GM18907 (cell line): ENCODE results near the gene SUMF2.
A peak's percentile ranks its signal among the peaks of the same experiment; 100 is the strongest.
"Not testable (repeated sequence)": the region's sequence is repeated elsewhere in the genome, so short reads cannot be mapped to it uniquely, and the experiment has no call there.

Experiments used
- ATAC-seq: cut with Tn5 transposase; IDR thresholded peaks from one replicate; pipeline ENCODE4 v1.9.1; 2021; ENCODE audit warnings: mild to moderate bottlenecking, moderate library complexity; ENCODE audit not compliant: unreplicated experiment

Gene SUMF2

DNA sequence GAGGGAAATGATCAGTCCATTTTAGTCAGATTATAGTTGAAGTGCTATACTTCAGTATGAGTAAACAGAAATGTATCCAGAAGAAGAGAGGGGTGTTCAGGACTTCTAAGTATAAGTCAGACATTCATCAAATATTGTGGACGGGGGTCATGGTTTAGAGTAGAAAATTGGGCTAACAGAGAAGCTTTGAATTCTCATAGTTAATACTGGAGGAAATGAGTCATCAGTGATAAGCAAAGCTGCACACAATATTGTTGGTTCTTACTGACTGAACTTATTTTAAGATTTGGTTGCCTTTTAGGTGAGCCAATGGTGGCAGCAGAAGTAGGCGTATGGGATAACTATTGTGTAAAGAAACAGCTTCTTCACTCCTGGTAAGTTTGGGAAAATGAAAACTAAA, 1.7 kb upstream of the SUMF2 start:
- ATAC-seq = no peak

DNA sequence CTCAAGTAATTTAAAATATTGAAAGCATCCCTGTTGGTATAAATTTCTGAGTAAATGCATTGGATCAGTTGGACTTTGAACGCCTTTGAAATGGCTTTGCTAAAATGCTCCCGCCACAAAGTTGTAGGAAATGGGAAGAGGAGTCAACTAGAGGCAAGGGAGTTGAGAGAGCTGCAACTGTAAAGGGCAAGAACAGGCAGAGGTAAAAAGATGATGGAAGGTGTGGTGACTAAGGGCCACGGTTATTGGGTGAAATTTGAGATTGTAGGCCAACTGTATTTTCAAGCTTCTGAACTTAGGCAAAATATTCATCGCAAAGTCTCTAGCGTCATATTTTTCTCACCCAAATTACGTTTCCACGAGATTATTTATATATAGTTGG, 595 bp upstream of the SUMF2 start:
- no peak for ATAC-seq

DNA sequence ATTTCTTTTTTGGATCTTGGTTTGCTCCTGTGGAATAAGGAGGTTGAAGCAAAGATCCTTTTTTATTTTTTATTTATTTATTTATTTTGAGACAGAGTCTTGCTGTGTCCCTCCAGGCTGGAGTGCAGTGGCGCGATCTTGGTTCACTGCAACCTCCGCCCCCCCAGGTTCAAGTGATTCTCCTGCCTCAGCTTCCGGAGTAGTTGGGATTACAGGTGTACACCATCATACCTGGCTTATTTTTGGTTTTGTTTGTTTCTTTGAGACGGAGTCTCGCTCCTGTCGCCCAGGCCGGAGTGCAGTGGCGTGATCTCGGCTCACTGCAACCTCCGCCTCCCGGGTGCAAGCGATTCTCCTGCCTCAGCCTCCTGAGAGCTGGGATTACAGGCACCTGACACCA, 2.3 kb downstream of the SUMF2 start:
- not testable (repeated sequence) for ATAC-seq

DNA sequence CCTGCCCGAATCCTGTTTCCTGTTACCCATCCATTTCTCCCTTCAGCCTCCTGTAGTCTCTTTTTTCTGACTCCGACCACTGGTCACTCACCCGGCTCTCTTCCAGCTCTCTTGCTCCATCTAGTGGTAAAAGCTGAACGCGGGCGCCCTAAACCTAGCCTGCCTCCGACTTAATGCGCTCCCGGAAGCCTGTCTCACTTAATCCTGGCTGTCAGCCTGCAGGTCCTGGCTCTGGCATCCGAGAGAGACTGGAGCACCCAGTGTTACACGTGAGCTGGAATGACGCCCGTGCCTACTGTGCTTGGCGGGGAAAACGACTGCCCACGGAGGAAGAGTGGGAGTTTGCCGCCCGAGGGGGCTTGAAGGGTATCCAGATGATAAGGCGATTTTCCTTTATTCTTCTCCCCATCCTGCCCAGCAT, 10.3 kb downstream of the SUMF2 start:
- ATAC-seq = peak; percentile 90

DNA sequence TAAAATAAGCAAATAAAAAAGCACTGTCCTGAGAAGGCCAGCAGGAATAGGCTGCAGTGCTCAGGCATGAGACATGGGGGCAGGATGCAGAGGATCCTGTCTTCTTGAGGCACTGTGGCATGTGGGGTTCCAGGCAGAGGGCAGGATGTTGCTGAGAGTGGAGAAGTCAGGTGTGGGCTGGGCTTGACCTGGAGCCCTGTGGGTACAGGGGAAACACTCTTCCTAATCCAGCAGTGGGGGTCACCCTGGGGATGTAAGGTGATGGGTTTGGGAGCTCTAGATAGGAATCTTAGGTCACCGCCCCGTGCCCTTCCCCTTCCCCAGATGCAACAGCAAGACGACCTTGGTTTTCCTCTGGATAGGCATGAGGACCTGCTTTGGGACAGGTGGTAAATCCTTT, 13.6 kb downstream of the SUMF2 start:
- ATAC-seq = no peak

DNA sequence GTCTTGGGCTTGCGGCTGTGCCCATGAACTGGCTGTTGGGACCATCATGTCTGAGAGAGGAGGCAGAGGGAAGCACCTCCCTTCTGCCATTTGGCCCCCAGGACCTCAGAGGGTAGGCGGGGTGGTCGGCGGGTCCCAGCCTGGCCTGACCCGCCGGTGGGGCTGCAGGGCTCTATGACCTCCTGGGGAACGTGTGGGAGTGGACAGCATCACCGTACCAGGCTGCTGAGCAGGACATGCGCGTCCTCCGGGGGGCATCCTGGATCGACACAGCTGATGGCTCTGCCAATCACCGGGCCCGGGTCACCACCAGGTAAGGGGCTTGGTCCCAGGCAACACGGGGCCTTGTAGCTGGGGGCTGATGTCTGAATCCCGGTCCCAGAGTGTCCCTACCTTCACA, 14.1 kb downstream of the SUMF2 start:
- ATAC-seq = no peak

DNA sequence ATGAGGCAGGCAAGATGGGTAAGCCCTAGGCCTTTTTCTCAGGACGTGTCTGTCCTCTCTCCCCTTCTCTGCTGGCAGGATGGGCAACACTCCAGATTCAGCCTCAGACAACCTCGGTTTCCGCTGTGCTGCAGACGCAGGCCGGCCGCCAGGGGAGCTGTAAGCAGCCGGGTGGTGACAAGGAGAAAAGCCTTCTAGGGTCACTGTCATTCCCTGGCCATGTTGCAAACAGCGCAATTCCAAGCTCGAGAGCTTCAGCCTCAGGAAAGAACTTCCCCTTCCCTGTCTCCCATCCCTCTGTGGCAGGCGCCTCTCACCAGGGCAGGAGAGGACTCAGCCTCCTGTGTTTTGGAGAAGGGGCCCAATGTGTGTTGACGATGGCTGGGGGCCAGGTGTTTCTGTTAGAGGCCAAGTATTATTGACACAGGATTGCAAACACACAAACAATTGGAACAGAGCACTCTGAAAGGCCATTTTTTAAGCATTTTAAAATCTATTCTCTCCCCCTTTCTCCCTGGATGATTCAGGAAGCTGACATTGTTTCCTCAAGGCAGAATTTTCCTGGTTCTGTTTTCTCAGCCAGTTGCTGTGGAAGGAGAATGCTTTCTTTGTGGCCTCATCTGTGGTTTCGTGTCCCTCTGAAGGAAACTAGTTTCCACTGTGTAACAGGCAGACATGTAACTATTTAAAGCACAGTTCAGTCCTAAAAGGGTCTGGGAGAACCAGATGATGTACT, 15.5 kb downstream of the SUMF2 start:
- no peak for ATAC-seq

DNA sequence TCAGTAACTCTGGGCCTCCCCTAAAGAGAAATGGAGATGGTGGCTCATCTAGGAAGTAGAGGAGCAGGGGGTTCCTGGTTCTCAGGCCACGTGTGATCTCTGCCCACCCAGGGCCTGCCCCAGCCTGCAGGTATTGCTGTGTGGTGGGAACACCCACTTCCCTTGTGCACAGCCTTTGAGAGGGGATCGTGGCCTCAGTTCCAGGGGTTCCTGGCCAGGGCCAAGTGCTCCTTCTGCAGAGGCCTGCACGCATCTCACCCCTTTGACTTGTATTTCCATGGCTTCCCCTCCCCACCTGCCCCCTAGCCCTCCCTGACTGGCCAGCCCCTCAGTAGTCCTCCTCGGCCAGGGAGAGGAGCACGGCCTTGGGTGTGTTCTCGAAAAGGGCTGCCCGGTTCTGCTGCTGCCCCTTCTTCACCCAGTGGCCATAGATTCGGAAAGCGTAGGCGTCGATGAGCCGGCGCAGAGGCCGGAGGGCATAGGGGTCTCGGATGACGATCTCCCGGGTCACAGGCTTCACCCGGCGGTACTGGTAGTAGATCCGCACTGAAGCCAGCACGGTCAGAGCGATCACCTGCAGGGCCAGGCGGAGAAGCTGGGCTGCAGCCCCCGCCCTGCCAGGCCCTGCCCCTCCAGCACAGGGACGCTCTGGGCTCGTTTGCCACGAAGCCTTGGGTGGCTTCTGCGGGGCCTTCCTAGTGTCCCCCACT, 16.8 kb downstream of the SUMF2 start:
- not testable (repeated sequence) for ATAC-seq

DNA sequence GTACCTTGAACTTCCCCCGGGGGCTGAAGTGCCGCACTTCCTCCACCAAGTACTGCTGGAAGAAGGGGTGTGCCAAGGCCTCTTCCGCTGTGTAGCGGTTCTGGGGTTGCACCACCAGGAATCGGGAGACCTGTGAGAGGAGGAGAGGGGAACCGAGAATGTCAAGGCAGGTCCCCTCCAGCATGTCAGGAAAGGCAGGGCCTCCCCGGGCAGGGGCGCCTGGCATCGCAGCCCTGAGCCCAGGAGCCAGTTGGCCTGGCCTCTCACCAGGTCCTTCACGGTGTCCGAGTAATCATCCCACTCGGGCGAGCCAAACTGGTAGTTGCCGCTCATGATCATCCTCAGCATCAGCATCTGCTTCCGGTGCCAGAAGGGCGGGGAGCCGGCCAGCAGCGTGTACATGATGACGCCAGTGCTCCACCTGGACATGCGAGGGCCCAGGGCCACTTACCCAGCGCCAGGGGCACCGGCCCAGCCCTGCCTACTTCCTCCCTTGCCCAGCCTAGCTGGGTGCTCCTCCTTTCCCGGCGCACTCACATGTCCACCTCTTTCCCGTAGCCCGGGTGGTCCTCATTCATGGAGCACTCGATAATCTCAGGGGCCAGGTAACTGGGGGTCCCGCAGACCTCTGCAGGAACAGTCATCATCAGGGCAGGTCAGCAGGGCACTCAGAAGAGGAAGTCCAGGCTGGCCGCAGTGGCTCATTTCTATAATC, 17.7 kb downstream of the SUMF2 start:
- no peak for ATAC-seq

DNA sequence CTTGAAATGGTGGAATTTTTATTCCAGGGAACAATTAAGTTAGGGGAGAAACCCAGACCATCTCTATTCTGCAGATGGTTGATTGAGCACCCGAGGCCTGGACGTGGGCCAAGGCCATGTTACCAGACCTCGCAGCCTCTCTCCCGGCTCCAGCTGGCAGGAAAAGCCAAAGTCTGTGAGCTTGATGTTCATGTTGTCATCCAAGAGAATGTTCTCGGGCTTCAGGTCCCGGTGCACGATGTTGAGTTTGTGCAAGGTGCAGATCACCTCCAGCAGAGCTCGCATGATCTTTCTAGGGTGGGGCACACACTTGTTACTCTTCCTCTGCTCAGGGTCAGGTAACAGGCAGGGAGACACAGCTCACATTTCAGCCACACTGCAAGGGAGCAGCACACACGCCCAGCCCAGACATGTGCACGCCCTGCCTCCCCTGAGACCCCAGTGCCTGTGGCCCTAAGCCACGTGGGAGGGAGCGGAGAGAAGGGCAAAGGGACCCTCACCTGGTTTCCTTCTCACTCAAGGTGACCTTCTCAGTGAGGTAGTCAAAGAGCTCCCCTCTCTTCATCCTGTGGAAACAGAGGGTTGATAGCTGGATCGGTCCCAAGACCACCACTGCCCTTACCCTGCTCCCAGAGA, 19.2 kb downstream of the SUMF2 start:
- ATAC-seq = no peak

DNA sequence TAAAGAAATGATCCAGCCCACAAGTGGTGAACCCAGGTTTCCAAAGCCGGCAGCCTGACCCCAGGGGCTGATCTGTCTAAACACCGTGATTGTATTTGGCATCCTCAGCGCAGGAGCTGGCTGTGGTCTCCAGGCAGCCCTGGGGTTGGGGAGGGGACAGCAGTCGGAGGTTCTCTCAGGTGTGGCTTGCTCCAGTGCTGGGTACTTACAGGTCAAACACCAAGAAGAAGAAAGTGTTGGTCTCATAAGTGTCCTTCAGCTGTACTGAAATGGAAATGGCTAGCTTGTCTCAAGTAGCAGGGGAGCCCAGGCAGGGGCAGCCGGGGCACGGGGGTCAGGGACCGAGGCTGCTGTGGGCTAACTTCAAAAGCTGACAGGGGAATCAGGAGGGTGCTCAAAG, 22.7 kb downstream of the SUMF2 start:
- no peak for ATAC-seq

DNA sequence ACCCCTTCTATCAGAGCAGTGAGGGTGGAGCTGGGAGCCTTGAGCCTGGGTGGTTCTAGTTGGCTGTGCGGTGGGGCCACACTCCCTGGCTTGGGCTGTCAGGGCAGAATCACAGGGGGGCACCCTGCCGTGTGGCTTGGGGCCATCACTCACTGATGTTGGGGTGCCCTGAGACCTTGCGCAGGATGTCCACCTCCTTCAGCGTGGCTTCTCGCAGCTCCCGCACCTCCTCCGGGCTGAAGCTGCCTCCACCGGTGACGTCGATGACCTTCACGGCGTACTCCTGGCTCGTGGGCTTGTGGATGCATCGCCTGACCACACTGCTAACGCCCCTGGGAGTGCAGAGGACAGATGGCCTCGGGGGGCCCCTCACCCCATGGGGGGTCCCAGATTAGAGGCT, 23.4 kb downstream of the SUMF2 start:
- ATAC-seq = no peak

DNA sequence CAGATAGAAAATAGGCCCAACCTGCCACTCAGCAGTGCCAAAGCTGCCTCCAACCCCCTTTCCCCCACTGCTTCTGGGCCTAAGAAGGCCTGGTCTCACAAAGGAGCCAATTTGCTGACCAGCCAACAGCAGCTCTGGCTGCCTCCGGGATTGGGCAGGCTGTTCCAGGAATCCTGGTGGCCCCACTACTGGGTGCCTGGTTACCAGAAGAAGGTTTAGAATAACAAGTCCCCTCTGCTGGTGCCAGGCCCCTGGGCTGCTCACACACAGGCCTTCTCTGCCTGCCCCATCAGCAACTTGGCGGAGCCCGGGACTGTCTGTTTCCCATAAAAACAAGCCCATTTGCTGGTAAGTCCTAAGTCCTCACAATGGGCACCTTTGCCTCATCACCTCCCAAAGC, 27.5 kb downstream of the SUMF2 start:
- ATAC-seq = no peak

DNA sequence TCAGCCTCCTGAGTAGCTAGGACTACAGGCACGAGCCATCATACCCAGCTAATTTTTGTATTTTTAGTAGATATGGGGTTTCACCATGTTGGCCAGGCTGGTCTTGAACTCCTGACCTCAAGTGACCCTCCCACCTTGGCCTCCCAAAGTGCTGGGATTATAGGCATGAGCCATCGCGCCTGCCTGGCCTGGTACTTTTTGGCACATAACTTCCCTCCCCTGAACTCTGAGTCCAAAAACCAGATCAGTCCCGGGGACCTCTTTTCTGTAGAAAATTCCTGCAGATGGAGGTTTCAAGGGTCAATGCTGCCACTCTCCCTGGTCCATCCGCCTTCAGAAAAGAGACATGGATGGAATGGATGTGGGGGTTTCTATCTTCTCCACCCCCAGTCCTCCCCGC, 28.3 kb downstream of the SUMF2 start:
- ATAC-seq = not testable (repeated sequence)

DNA sequence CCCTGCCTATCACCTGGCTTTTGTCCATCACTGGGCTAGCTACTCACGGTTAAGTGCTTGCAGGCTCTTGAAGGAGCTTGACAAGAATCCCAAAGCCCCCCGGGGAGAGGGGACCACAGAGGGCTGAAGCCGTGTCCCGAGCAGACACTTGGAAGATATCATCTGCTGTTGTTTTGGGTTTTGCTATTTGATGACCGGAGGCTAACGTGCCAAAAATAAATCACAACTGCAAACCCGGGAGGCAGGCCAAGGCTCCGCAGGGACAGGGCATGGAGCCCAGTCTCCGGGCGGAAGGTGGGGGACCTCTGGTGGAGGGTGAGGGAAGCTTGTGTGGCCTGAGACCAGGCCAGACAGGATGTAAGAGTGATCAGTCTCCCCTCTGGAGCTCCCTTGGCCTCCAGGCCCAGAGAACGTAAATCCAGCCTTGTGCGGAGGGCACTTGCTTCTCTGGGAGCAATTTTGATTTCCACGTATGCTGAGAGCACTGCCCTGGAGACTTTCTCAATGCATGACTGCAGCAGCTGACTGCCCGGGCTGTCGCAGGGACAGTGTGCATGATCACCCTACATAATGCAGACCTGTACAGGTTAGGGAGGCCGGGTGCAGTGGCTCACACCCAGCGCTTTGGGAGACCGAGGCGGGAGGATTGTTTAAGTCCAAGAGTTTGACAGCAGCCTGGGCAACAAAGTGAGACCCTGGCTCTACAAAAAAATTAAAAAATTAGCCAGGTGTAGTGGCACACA, 28.9 kb downstream of the SUMF2 start, which contains the start of gene PHKG1:
TSS of gene PHKG1 (minus strand) at position 164 of the 743 bp plus-strand sequence. CDS start 4,011 bp downstream, outside the sequence.
- no peak for ATAC-seq

DNA sequence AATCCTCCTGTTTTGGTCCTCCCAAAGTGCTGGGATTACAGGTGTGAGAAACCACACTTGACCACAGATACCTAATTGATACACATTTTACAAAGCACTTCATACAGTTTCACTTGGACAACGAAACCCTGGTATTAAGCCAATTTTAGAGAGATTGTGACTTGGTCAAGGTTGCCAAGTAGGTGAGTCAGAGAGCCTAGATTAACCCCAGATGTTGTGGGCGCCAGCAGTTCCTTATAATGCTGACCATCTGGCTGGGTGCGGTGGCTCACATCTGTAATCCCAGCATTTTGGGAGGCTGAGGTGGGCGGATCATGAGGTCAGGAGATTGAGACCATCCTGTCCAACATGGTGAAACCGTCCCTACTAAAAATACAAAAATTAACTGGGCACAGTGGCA, 33.6 kb downstream of the SUMF2 start:
- no peak for ATAC-seq

DNA sequence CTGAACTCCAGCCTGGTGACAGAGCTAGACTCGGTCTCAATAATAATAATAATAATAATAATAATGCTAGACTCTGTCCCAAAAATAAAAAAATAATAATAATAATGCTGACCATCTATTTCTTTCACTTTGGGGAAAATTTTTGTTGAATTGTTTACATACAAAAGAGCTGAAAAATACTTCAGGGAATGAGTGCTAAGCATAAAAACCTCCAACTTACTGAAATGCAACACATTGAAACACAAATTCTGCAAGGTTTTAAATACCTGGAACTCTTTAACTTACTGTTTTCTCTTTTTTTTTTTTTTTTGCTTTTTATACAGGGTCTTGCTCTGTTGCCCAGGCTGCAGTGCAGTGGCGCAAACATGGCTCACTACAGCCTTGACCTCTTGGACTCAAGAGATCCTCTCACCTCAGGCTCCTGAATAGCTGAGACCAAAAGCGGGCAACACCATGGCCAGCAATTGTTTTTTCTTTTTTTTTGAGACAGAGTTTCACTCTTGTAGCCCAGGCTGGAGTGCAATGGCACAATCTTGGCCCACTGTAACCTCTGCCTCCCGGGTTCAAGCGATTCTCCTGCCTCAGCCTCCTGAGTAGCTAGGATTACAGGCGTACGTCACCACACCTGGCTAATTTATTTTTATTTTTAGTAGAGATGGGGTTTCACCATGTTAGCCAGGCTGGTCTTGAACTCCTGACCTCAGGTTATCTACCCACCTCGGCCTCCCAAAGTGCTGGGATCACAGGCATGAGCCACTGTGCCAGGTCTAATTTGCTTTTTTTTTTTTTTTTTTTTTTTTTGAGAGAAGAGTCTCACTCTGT, 34.3 kb downstream of the SUMF2 start:
- not testable (repeated sequence) for ATAC-seq

DNA sequence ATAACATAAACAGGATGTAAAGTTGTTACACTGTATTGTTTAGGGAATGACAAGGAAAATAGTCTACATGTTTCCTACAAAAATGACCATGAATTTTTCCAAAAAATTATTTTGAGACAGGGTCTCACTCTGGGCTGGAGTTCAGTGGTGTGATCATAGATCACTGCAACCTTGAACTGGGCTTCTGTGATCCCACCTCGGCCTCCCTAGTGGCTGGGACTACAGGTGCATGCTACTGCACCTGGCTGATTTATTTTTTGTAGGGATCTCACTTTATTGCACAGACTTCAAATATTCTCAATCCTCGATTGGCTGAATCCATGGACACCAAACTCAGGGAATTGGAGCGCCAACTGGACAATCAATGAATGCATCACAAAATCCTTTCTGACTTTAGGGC, 35.6 kb downstream of the SUMF2 start:
- ATAC-seq = no peak

DNA sequence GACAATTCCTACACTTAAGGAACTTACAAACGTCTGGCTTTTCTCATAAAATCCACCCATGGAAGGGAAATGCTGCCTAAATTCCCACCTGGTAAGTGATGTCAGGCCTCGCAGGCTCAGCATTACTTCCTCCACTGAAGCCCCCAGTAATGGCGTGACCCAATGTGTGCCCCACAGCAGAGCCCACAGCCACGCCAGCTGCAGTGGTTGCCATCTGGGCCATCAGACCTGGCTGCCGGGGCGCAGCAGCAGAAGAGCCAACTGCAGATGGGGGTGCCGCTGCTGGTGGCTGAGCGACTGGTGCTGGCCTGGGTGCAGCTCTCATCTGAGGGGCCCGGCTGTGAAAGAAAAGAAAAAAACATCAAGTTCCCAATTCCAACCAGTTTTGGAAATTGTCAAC, 40.1 kb downstream of the SUMF2 start:
- not testable (repeated sequence) for ATAC-seq

DNA sequence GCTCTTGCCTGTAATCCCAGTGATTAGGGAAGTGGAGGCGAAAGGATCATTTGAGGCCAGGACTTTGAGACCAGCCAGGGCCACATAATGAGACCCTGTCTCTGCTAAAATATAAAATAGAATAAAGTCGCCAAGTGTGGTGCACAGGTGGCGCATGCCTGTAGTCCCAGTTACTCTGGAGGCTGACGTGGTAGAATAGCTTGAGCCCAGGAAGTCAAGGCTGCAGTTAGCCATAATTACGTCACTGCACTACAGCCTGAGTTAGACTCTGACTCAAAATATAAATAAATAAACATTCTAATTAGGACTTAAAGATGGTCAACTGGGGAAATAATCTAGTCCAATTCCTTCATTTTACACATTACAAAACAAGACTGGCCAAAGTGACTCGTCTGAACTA, 41.4 kb downstream of the SUMF2 start:
- no peak for ATAC-seq
